ENCODE data around the gene NKTR.

Gene NKTR

DNA sequence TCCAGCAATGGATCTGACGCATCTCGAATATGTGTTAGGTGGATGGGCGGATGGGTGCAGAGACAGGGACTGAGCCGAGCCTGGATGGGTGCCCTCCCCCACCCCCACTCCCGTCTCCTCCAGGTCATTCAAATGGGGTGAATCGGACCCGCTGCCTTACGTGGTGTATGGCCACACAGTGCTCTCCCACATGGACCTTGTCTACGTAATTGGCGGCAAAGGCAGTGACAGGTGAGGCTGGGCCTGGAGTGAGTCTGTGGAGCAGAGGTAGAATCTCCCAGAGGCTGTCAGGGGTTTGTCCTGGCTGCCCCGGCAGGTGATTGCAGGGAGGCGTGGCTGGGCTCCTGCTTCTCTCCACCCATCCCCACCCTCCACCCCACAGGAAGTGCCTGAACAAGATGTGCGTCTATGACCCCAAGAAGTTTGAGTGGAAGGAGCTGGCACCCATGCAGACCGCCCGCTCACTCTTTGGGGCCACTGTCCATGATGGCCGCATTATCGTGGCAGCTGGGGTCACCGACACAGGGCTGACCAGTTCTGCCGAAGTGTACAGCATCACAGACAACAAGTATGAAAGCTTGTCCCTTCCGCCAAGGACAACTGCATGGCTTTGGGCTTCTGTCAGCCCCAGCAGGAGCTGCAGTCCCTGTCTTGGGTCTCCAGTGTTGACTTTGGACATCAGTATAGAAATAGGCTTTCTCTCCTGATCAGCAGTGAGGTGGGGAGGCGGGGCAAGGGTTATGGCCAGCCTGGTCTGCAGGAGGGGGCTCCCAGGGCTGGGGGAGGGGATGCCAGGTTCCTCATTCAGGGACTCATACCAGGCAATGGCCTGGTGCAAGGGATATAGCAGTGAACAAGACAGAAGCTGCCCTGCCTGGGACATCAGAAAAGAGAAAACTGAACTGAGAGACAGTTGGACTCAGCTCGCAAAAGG lies 88.3 kb downstream of the NKTR start:
- TF ChIP-seq, protein P1, sequence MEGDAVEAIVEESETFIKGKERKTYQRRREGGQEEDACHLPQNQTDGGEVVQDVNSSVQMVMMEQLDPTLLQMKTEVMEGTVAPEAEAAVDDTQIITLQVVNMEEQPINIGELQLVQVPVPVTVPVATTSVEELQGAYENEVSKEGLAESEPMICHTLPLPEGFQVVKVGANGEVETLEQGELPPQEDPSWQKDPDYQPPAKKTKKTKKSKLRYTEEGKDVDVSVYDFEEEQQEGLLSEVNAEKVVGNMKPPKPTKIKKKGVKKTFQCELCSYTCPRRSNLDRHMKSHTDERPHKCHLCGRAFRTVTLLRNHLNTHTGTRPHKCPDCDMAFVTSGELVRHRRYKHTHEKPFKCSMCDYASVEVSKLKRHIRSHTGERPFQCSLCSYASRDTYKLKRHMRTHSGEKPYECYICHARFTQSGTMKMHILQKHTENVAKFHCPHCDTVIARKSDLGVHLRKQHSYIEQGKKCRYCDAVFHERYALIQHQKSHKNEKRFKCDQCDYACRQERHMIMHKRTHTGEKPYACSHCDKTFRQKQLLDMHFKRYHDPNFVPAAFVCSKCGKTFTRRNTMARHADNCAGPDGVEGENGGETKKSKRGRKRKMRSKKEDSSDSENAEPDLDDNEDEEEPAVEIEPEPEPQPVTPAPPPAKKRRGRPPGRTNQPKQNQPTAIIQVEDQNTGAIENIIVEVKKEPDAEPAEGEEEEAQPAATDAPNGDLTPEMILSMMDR (conservative IDR thresholded peaks at IDR 0.05; ENCODE audit: control insufficient read depth, insufficient read depth, low read depth, low read length), result no peak
- no peak for DNase-seq (ENCODE audit: low read depth)
- no peak overlapping the region for H3K4me3 ChIP-seq (ENCODE audit: control insufficient read depth, low read depth, low read length)

GRCh38 chr3:42689421-42690014 lies 89.0 kb downstream of the NKTR start:
- no peak for DNase-seq (ENCODE audit: low read depth)
- TF ChIP-seq, protein P1 (conservative IDR thresholded peaks at IDR 0.05; ENCODE audit: control insufficient read depth, insufficient read depth, low read depth, low read length), result no peak
- H3K4me3 ChIP-seq (ENCODE audit: control insufficient read depth, low read depth, low read length), result no peak overlapping the region

DNA sequence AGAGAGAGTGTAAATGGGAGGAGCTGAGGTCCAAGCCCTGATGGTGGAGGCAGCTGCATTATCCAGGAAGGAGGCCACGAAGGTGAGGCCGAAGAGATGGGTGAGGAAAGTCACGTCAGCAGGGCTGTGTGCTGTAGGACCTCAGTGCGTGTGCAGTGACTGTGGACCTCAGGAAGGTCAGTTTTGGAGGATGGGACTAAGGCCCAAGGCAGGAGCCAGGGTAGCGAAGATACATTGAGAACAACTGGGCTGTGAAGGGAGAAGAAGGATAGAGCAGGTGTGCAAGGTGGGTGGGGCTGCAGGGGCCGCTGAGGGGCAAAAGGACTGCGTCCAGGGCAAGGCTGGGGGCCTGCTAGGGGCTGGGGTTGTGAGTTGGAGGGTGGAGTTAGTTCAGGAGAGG lies 89.7 kb downstream of the NKTR start:
- TF ChIP-seq, protein P1 (conservative IDR thresholded peaks at IDR 0.05; ENCODE audit: control insufficient read depth, insufficient read depth, low read depth, low read length), result no peak
- no peak overlapping the region for H3K4me3 ChIP-seq (ENCODE audit: control insufficient read depth, low read depth, low read length)
- DNase-seq (ENCODE audit: low read depth), result no peak

DNA sequence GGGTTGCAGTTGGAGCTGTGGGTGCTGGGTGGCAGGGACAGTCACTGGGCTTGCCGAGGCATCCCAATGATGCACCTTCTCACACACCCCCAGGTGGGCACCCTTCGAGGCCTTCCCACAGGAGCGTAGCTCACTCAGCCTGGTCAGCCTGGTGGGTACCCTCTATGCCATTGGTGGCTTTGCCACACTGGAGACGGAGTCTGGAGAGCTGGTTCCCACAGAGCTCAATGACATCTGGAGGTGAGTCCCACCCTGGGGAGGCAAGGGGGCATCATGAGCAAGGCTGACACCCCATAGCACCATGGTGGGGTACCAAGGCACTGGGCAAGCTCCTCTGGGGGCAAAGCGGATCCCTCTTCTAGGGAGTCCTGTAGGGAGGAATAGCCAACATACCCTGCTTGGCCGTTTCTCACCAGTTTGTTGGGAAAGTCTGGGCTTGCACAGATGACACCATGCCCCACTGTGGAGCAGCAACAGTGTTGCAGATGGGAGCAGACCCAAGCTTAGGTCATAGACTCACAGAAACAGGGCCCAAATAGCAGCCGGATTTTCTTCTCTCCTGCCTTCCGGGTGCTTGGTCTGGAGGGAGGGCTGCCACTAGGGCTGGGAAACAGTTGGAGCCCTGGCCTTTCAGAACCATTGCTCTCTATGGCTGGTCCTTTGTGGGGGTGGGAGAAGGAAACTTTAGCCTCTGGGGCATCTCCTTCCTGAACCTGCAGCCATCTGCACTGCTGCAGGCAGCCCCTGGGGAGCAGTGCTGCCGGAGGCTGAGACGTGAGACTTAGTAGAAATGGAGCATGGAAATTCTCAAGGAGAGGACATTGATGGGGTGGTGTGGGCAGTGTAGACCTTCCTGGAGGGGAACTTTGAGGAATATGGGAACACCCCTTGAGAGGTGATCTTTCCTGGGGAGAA lies 90.5 kb downstream of the NKTR start:
- TF ChIP-seq, protein P1 (conservative IDR thresholded peaks at IDR 0.05; ENCODE audit: control insufficient read depth, insufficient read depth, low read depth, low read length), result no peak
- no peak overlapping the region for H3K4me3 ChIP-seq (ENCODE audit: control insufficient read depth, low read depth, low read length)
- DNase-seq (ENCODE audit: low read depth), result no peak

DNA sequence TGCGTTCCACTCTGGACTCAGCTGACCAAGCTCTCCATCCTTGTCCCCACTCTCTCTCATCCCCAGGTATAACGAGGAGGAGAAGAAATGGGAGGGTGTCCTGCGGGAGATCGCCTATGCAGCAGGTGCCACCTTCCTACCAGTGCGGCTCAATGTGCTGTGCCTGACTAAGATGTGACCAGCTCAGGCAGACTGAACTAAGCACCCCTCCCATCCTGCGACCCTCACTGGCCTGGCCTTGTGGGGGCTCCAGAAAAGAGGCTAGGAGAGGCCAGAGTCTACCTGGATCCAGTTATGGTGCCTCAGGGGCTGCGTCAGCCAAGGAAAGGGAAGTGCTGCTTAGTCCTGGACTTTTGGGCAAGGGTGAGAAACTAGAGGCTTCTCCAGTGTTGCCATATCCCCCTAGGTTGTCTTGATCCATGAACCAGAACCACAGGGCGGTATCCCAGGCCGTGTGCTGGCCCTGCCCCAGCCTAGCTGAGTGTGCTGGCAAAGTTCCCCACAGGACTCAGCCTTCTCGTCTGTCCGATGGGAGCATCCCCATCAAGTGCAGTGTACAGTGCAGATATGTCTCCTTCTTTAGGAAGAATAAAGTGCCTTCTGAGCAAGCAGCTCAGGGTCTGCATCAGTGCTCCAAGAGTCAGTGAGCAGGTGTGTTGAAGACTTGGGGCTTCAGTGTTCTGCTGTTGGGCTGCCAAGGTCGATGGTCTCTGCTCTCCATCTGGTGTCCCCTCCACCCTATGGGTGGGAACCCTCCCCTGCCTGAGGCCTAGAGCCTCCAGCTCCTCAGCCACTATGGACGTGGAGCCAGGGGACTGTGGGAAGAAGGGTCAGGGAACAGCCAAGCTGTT lies 91.6 kb downstream of the NKTR start:
- no peak overlapping the region for H3K4me3 ChIP-seq (ENCODE audit: control insufficient read depth, low read depth, low read length)
- TF ChIP-seq, protein P1 (conservative IDR thresholded peaks at IDR 0.05; ENCODE audit: control insufficient read depth, insufficient read depth, low read depth, low read length), result no peak
- DNase-seq (ENCODE audit: low read depth), result no peak

All from fibroblast of mammary gland (primary cell).